Measurements from ENCODE around the gene CEMIP. TPM values are rescaled to one million over a fixed set of nuclear protein-coding genes. Genes with fewer than 3 reads are reported as not detected.

The CEMIP gene
- total RNA-seq, 2 donors from 2014 or later = 2.2 TPM; not detected in 1

- Histone ChIP-seq H3K27me3 (ENCODE audit: control insufficient read depth, insufficient read depth, low read length, poor library complexity, severe bottlenecking) (peaks cover 69% of the 10 kb centered on the region), H3K9me3 (ENCODE audit: control insufficient read depth, low read length) (no peaks in the 10 kb centered on the region), H3K27ac (ENCODE audit: low read depth, low read length) (no peak overlapping the region), H3K4me1 (ENCODE audit: control insufficient read depth, insufficient read depth, low read length) (no peaks in the 10 kb centered on the region), H3K9ac (ENCODE audit: extremely low read depth, low read length, poor library complexity, severe bottlenecking) (no peak overlapping the region), H3K36me3 (ENCODE audit: control insufficient read depth, insufficient read depth, low read length) (no peaks in the 10 kb centered on the region), H3K4me3 (ENCODE audit: low read length) (no peak overlapping the region)
- H3K27me3 Mint-ChIP-seq (ENCODE audit: insufficient read depth) = peaks cover 59% of the 10 kb centered on the region
- H3K4me1 Mint-ChIP-seq = peaks cover 7% of the 10 kb centered on the region
- H3K4me3 Mint-ChIP-seq = peak overlapping the region; percentile 56
- no peaks in the 10 kb centered on the region for H3K9me3 Mint-ChIP-seq
- TF ChIP-seq CTCF (conservative IDR thresholded peaks at IDR 0.05) = no peak
- no peaks in the 10 kb centered on the region for H3K36me3 Mint-ChIP-seq (ENCODE audit: low read depth)
- no peak for DNase-seq
- H3K27ac Mint-ChIP-seq = no peak overlapping the region
- WGBS, 2 experiments (ENCODE audit: insufficient coverage in 1 of 2, insufficient read length in 1 of 2) = 27 to 42% methylated on average over 5 to 7 of the region's 7 CpGs
Observed at GRCh38 chr15:80778621-80778963, 578 bp upstream of the CEMIP start.

GRCh38 chr15:80779658-80780415, 667 bp downstream of the CEMIP start:
- TF ChIP-seq CTCF (conservative IDR thresholded peaks at IDR 0.05) = no peak
- Histone ChIP-seq H3K9ac (ENCODE audit: extremely low read depth, low read length, poor library complexity, severe bottlenecking) (no peak overlapping the region), H3K36me3 (ENCODE audit: control insufficient read depth, insufficient read depth, low read length) (no peaks in the 10 kb centered on the region), H3K9me3 (ENCODE audit: control insufficient read depth, low read length) (no peaks in the 10 kb centered on the region), H3K27me3 (ENCODE audit: control insufficient read depth, insufficient read depth, low read length, poor library complexity, severe bottlenecking) (peaks cover 79% of the 10 kb centered on the region), H3K4me1 (ENCODE audit: control insufficient read depth, insufficient read depth, low read length) (no peaks in the 10 kb centered on the region), H3K27ac (ENCODE audit: low read depth, low read length) (no peak overlapping the region), H3K4me3 (ENCODE audit: low read length) (peak overlapping the region; percentile 69)
- Mint-ChIP-seq H3K4me3 (peak overlapping the region; percentile 56), H3K9me3 (no peaks in the 10 kb centered on the region), H3K36me3 (ENCODE audit: low read depth) (no peaks in the 10 kb centered on the region), H3K27ac (no peak overlapping the region), H3K4me1 (peaks cover 7% of the 10 kb centered on the region), H3K27me3 (ENCODE audit: insufficient read depth) (peaks cover 65% of the 10 kb centered on the region)
- 3 to 6% methylated on average over 26 to 45 of the region's 45 CpGs for WGBS, 2 experiments (ENCODE audit: insufficient coverage in 1 of 2, insufficient read length in 1 of 2)
- DNase-seq = peak; percentile 76

GRCh38 chr15:80780416-80781221, 1.4 kb downstream of the CEMIP start:
- no peaks in the 10 kb centered on the region for H3K4me1 ChIP-seq (ENCODE audit: control insufficient read depth, insufficient read depth, low read length)
- Mint-ChIP-seq H3K9me3 (no peaks in the 10 kb centered on the region), H3K4me3 (peak overlapping the region; percentile 56), H3K27me3 (ENCODE audit: insufficient read depth) (peaks cover 65% of the 10 kb centered on the region), H3K36me3 (ENCODE audit: low read depth) (no peaks in the 10 kb centered on the region), H3K4me1 (peaks cover 7% of the 10 kb centered on the region), H3K27ac (no peak overlapping the region)
- H3K27ac ChIP-seq (ENCODE audit: low read depth, low read length) = no peak overlapping the region
- peaks cover 80% of the 10 kb centered on the region for H3K27me3 ChIP-seq (ENCODE audit: control insufficient read depth, insufficient read depth, low read length, poor library complexity, severe bottlenecking)
- H3K4me3 ChIP-seq (ENCODE audit: low read length) = peak overlapping the region; percentile 69
- no peak overlapping the region for H3K9ac ChIP-seq (ENCODE audit: extremely low read depth, low read length, poor library complexity, severe bottlenecking)
- H3K9me3 ChIP-seq (ENCODE audit: control insufficient read depth, low read length) = no peaks in the 10 kb centered on the region
- DNase-seq = peak; percentile 95
- TF ChIP-seq CTCF (conservative IDR thresholded peaks at IDR 0.05) = no peak
- WGBS, 2 experiments (ENCODE audit: insufficient coverage in 1 of 2, insufficient read length in 1 of 2) = 3 to 6% methylated on average over 15 to 40 of the region's 40 CpGs
- no peaks in the 10 kb centered on the region for H3K36me3 ChIP-seq (ENCODE audit: control insufficient read depth, insufficient read depth, low read length)
